ENCODE results near the gene RILPL1.
"Not testable (repeated sequence)": the region's sequence is repeated elsewhere in the genome, so short reads cannot be mapped to it uniquely, and the experiment has no call there.

The RILPL1 gene

GRCh38 chr12:123519141-123520001 is 14.1 kb downstream of the RILPL1 start:
- Mint-ChIP-seq H3K4me3 (no peak overlapping the region), H3K27me3 (ENCODE audit: low read depth) (no peaks in the 10 kb centered on the region), H3K9me3 (no peaks in the 10 kb centered on the region), H3K4me1 (ENCODE audit: low read depth) (no peaks in the 10 kb centered on the region), H3K27ac (no peak overlapping the region), H3K36me3 (ENCODE audit: low read depth) (no peaks in the 10 kb centered on the region)

- Mint-ChIP-seq H3K27me3 (ENCODE audit: low read depth) (no peaks in the 10 kb centered on the region), H3K4me3 (no peak overlapping the region), H3K27ac (no peak overlapping the region), H3K4me1 (ENCODE audit: low read depth) (no peaks in the 10 kb centered on the region), H3K36me3 (ENCODE audit: low read depth) (no peaks in the 10 kb centered on the region), H3K9me3 (no peaks in the 10 kb centered on the region)
Measured at GRCh38 chr12:123516216-123516780, 17.2 kb downstream of the RILPL1 start.

- not testable (repeated sequence) for H3K9me3 Mint-ChIP-seq; H3K27ac Mint-ChIP-seq; H3K4me1 Mint-ChIP-seq (ENCODE audit: low read depth)
Measured at GRCh38 chr12:123514582-123515221, 18.8 kb downstream of the RILPL1 start.

GRCh38 chr12:123513805-123514204 is 19.7 kb downstream of the RILPL1 start:
- no peaks in the 10 kb centered on the region for H3K36me3 Mint-ChIP-seq (ENCODE audit: low read depth)
- peaks cover 2% of the 10 kb centered on the region for H3K4me1 Mint-ChIP-seq (ENCODE audit: low read depth)
- H3K27ac Mint-ChIP-seq: no peak overlapping the region
- H3K4me3 Mint-ChIP-seq: no peak overlapping the region
- no peaks in the 10 kb centered on the region for H3K9me3 Mint-ChIP-seq
- no peaks in the 10 kb centered on the region for H3K27me3 Mint-ChIP-seq (ENCODE audit: low read depth)

More at GRCh38 chr12:123514582-123515221, 18.8 kb downstream of the RILPL1 start:
- not testable (repeated sequence) for H3K36me3 Mint-ChIP-seq (ENCODE audit: low read depth); H3K4me3 Mint-ChIP-seq; H3K27me3 Mint-ChIP-seq (ENCODE audit: low read depth)

GRCh38 chr12:123512838-123513665 is 20.5 kb downstream of the RILPL1 start:
- no peak overlapping the region for H3K27ac Mint-ChIP-seq

GRCh38 chr12:123506843-123507236 is 26.7 kb downstream of the RILPL1 start:
- Mint-ChIP-seq H3K36me3 (ENCODE audit: low read depth) (no peaks in the 10 kb centered on the region), H3K4me3 (no peak overlapping the region), H3K9me3 (no peaks in the 10 kb centered on the region), H3K27me3 (ENCODE audit: low read depth) (no peaks in the 10 kb centered on the region), H3K4me1 (ENCODE audit: low read depth) (peaks cover 2% of the 10 kb centered on the region), H3K27ac (no peak overlapping the region)

More at GRCh38 chr12:123512838-123513665, 20.5 kb downstream of the RILPL1 start:
- H3K36me3 Mint-ChIP-seq (ENCODE audit: low read depth): no peaks in the 10 kb centered on the region
- H3K9me3 Mint-ChIP-seq: no peaks in the 10 kb centered on the region
- no peaks in the 10 kb centered on the region for H3K27me3 Mint-ChIP-seq (ENCODE audit: low read depth)
- peaks cover 2% of the 10 kb centered on the region for H3K4me1 Mint-ChIP-seq (ENCODE audit: low read depth)
- no peak overlapping the region for H3K4me3 Mint-ChIP-seq

- no peaks in the 10 kb centered on the region for H3K27me3 Mint-ChIP-seq (ENCODE audit: low read depth)
- H3K4me1 Mint-ChIP-seq (ENCODE audit: low read depth): peaks cover 2% of the 10 kb centered on the region
- no peaks in the 10 kb centered on the region for H3K36me3 Mint-ChIP-seq (ENCODE audit: low read depth)
- H3K27ac Mint-ChIP-seq: no peak overlapping the region
- H3K9me3 Mint-ChIP-seq: no peaks in the 10 kb centered on the region
- no peak overlapping the region for H3K4me3 Mint-ChIP-seq
Measured at GRCh38 chr12:123506059-123506842, 27.3 kb downstream of the RILPL1 start.

GRCh38 chr12:123502163-123502704 is 31.3 kb downstream of the RILPL1 start:
- H3K4me3 Mint-ChIP-seq: no peak overlapping the region
- H3K9me3 Mint-ChIP-seq: no peaks in the 10 kb centered on the region
- no peaks in the 10 kb centered on the region for H3K36me3 Mint-ChIP-seq (ENCODE audit: low read depth)
- no peak overlapping the region for H3K27ac Mint-ChIP-seq
- peaks cover 2% of the 10 kb centered on the region for H3K4me1 Mint-ChIP-seq (ENCODE audit: low read depth)
- H3K27me3 Mint-ChIP-seq (ENCODE audit: low read depth): no peaks in the 10 kb centered on the region

GRCh38 chr12:123499332-123499731 is 34.2 kb downstream of the RILPL1 start:
- H3K9me3 Mint-ChIP-seq: no peaks in the 10 kb centered on the region
- no peak overlapping the region for H3K4me3 Mint-ChIP-seq
- no peaks in the 10 kb centered on the region for H3K36me3 Mint-ChIP-seq (ENCODE audit: low read depth)
- peaks cover 2% of the 10 kb centered on the region for H3K4me1 Mint-ChIP-seq (ENCODE audit: low read depth)
- no peak overlapping the region for H3K27ac Mint-ChIP-seq
- H3K27me3 Mint-ChIP-seq (ENCODE audit: low read depth): no peaks in the 10 kb centered on the region

GRCh38 chr12:123498126-123498825 is 35.2 kb downstream of the RILPL1 start:
- H3K27me3 Mint-ChIP-seq (ENCODE audit: low read depth): no peaks in the 10 kb centered on the region
- H3K9me3 Mint-ChIP-seq: no peaks in the 10 kb centered on the region
- H3K36me3 Mint-ChIP-seq (ENCODE audit: low read depth): no peaks in the 10 kb centered on the region
- no peak overlapping the region for H3K27ac Mint-ChIP-seq
- H3K4me3 Mint-ChIP-seq: no peak overlapping the region
- peaks cover 2% of the 10 kb centered on the region for H3K4me1 Mint-ChIP-seq (ENCODE audit: low read depth)

GRCh38 chr12:123497065-123497464 is 36.5 kb downstream of the RILPL1 start:
- Mint-ChIP-seq H3K27ac (no peak overlapping the region), H3K4me3 (no peak overlapping the region), H3K4me1 (ENCODE audit: low read depth) (peaks cover 2% of the 10 kb centered on the region), H3K9me3 (no peaks in the 10 kb centered on the region), H3K36me3 (ENCODE audit: low read depth) (no peaks in the 10 kb centered on the region), H3K27me3 (ENCODE audit: low read depth) (no peaks in the 10 kb centered on the region)

- no peaks in the 10 kb centered on the region for H3K36me3 Mint-ChIP-seq (ENCODE audit: low read depth)
- H3K27me3 Mint-ChIP-seq (ENCODE audit: low read depth): no peaks in the 10 kb centered on the region
- no peak overlapping the region for H3K4me3 Mint-ChIP-seq
- H3K27ac Mint-ChIP-seq: no peak overlapping the region
- no peaks in the 10 kb centered on the region for H3K9me3 Mint-ChIP-seq
- no peaks in the 10 kb centered on the region for H3K4me1 Mint-ChIP-seq (ENCODE audit: low read depth)
Measured at GRCh38 chr12:123494124-123494851, 39.2 kb downstream of the RILPL1 start.

Data from T-helper 1 cell treated with Interleukin-12 subunit alpha and Interleukin-12 subunit beta and Interleukin-4 antibody, amounts not matched to agents 30 μg/mL and 1 μg/mL, for 36 hours (primary cell).